LNCaP clone FGC (cell line): ENCODE data around the gene CHD5.
A peak's percentile ranks its signal among the peaks of the same experiment; 100 is the strongest.

Source experiments
- DNase-seq: peaks from one replicate; pipeline ENCODE4 v3.0.0-alpha.2; 2011; ENCODE audit warnings: low read depth
- H3K4me3 ChIP-seq: 2 replicates; pipeline ENCODE4 v1.5.1; 2011; ENCODE audit warnings: mild to moderate bottlenecking, low read depth, low read length, control low read depth
- TF ChIP-seq, protein P1 (sequence below): IDR thresholded peaks from 2 replicates; pipeline ENCODE4 v1.5.1; 2012; ENCODE audit warnings: mild to moderate bottlenecking; ENCODE audit not compliant: control insufficient read depth, insufficient read depth; ENCODE audit errors: extremely low read depth

Gene CHD5

GRCh38 chr1:6172549-6172948 lies 7.6 kb downstream of the CHD5 start:
- DNase-seq, result no peak
- no peak overlapping the region for H3K4me3 ChIP-seq
- TF ChIP-seq, protein P1, sequence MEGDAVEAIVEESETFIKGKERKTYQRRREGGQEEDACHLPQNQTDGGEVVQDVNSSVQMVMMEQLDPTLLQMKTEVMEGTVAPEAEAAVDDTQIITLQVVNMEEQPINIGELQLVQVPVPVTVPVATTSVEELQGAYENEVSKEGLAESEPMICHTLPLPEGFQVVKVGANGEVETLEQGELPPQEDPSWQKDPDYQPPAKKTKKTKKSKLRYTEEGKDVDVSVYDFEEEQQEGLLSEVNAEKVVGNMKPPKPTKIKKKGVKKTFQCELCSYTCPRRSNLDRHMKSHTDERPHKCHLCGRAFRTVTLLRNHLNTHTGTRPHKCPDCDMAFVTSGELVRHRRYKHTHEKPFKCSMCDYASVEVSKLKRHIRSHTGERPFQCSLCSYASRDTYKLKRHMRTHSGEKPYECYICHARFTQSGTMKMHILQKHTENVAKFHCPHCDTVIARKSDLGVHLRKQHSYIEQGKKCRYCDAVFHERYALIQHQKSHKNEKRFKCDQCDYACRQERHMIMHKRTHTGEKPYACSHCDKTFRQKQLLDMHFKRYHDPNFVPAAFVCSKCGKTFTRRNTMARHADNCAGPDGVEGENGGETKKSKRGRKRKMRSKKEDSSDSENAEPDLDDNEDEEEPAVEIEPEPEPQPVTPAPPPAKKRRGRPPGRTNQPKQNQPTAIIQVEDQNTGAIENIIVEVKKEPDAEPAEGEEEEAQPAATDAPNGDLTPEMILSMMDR, result no peak

- TF ChIP-seq, protein P1, result peak; percentile 30
- H3K4me3 ChIP-seq, result no peak overlapping the region
- no peak for DNase-seq
Observed at GRCh38 chr1:6171548-6172124, 8.5 kb downstream of the CHD5 start.

- TF ChIP-seq, protein P1, result no peak
- no peak overlapping the region for H3K4me3 ChIP-seq
- no peak for DNase-seq
Observed at GRCh38 chr1:6170742-6171201, 9.3 kb downstream of the CHD5 start.

- DNase-seq, result no peak
- TF ChIP-seq, protein P1, result no peak
Observed at GRCh38 chr1:6170116-6170741, 9.9 kb downstream of the CHD5 start.

DNA sequence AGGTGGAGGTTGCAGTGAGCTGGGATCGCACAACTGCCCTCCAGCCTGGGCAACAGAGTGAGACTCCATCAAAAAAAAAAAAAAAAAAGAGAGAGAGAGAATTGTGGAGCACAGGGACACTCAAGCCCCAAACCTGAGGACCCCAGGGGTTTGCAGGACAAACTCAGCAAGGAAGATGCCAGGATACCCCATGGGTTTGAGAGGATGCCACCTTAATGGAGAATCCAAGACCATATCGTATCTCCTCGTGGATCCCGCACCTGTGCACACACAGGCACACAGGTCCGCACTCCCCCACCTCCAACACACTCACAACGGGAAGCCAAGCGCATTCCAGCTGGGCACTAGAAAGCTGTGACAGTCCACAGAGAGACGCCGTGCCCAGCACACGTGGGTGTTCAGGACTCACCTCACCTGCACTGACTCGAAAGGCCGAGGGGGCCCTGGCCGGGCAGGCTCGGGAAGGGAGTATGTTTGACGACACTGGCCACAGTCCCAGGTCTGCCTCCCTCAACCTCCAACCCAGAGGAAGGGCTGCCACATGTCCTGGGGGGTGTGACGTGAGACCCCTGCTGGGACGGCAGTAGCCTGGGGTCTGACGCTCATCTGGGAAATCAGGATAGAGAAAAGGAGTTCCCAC lies 11.1 kb downstream of the CHD5 start:
- TF ChIP-seq, protein P1, result no peak
- H3K4me3 ChIP-seq, result no peak overlapping the region
- DNase-seq, result no peak

More at GRCh38 chr1:6170116-6170741, 9.9 kb downstream of the CHD5 start:
- no peak overlapping the region for H3K4me3 ChIP-seq

- TF ChIP-seq, protein P1, result no peak
- H3K4me3 ChIP-seq, result no peak overlapping the region
- DNase-seq, result no peak
Observed at GRCh38 chr1:6167391-6168303, 12.5 kb downstream of the CHD5 start.
